HG03442 (cell line): ENCODE data around the gene P2RY14.
A peak's percentile ranks its signal among the peaks of the same experiment; 100 is the strongest.

Experiments
- ATAC-seq: cut with Tn5 transposase; IDR thresholded peaks from one replicate; pipeline ENCODE4 v1.9.1; 2021; ENCODE audit warnings: mild to moderate bottlenecking, moderate library complexity; ENCODE audit not compliant: unreplicated experiment

Gene P2RY14

GRCh38 chr3:151192545-151192944, 85.8 kb downstream of the P2RY14 start:
- no peak for ATAC-seq

GRCh38 chr3:151191095-151191494, 87.2 kb downstream of the P2RY14 start:
- ATAC-seq, result no peak

GRCh38 chr3:151183265-151183671, 95.1 kb downstream of the P2RY14 start:
- ATAC-seq, result no peak

GRCh38 chr3:151182349-151183079, 95.8 kb downstream of the P2RY14 start:
- no peak for ATAC-seq

- ATAC-seq, result no peak
Observed at GRCh38 chr3:151178208-151178845, 100.0 kb downstream of the P2RY14 start.

- no peak for ATAC-seq
Observed at GRCh38 chr3:151175952-151176351, 102.4 kb downstream of the P2RY14 start.

- no peak for ATAC-seq
Observed at GRCh38 chr3:151174351-151174750, 104.0 kb downstream of the P2RY14 start.

GRCh38 chr3:151171145-151171757, 107.1 kb downstream of the P2RY14 start:
- ATAC-seq, result peak; percentile 61

GRCh38 chr3:151169948-151170679, 108.2 kb downstream of the P2RY14 start:
- ATAC-seq, result peak; percentile 38

GRCh38 chr3:151169262-151169947, 108.9 kb downstream of the P2RY14 start:
- ATAC-seq, result peak; percentile 40

- peak; percentile 55 for ATAC-seq
Observed at GRCh38 chr3:151168269-151169094, 109.9 kb downstream of the P2RY14 start.

GRCh38 chr3:151166161-151166560, 112.2 kb downstream of the P2RY14 start:
- ATAC-seq, result no peak

GRCh38 chr3:151165226-151165625, 113.1 kb downstream of the P2RY14 start:
- no peak for ATAC-seq
